ENCODE measurements around the gene RTN1.
A peak's percentile ranks its signal among the peaks of the same experiment; 100 is the strongest.

The RTN1 gene

DNA sequence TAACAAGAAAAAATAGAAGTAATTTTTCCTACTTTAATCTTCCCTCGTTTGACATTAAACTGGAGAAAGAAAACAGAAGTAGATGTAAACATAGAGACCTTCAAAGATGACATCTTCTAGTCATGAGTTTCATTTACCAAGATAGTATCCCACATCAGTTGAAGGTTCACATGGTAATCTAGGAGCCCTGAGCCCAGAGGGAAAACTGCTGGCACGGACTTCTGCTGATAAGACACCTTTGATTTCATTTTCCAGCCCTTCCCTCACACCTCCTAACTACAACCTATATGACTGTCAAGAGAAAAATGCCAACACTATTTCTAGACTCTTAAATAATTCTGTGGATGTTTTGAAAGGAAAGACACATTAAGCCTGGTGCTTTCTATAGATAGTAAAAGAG is 247.9 kb downstream of the RTN1 start:
- no peak for DNase-seq

DNA sequence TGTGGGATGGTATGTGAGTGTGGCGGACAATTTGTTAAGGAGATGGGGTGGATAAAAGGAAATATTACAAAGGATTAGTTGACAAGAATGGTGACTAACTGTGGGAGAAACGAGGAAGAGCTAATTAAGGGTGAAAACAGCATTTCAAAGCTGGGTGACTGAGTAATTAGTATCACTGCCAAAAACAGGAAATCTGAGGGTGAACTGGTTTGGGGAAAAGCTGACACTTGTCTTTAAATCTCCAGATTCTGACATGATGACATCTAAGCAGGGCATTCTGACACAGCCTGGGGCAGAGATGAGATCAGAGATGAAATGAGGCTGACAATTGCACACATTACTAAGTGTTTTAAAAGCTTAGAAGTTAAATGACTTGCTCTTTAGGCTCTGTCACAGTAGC is 251.5 kb downstream of the RTN1 start:
- DNase-seq: no peak

DNA sequence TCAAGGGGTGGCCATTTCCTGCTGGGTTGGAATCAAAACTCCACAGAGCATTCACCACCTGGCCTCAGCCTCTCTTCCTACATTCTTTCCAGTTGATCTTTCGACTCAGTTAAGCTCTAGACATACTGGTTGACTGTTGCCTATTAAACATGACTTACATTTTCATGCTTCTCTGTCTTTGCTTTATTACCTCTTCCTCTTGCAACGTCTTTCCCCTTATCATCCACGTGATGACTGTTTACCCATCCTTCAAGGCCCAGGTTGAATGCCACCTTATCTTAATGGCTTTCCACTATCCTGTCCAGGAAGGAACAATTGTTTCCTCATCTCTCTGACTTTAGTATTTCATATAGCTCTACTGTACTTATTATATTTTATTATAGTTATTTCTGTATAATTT is 269.5 kb downstream of the RTN1 start:
- no peak for DNase-seq

DNA sequence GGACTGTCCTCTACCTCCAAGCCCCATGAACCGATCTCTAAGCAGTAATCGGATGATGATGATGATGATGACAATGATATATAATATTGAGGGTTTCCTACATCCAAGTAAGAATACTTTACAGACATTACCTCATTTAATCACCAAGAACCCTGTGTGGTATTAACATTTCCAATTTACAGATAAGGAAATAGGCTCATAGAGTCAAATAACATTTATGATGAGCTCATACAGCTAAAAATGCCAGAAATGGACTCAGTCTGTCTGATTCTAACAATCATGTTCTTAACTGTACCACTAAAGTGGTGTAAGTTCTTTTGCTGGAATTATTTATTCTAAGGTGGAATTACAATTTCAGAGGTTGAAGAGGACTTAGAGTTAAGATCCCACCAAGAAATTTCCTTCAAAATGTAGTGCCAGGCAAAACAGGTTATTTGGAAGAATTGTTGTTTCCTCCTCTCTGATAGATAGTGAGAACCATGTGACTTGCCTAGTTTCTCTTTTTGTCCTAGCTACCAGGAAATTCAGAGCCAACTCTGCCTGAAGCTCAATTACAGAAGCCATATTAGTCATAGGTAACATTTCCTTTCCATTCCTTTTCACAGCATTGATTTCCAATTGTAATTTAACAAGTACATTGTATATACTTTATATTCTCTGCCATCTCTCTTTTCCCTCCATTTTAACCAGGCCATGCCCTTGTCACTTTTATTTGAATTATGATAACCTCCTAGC is 270.2 kb downstream of the RTN1 start:
- DNase-seq: no peak

DNA sequence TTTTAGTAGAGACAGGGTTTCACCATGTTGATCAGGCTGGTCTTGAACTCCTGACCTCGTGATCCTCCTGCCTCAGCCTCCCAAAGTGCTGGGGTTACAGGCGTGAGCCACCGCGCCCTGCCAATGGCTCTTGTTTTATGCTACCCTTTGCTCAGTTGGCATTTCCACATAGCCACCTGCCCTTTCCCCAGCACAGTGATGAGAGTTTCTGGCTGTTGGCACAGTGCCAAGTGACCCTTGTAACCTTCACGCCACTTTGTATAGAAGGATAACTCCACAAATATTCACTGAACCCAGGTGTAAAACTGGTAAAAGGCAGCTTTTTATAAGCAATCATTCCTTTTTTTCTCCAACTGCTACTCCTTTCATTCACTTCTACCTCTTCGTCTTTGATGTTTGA is 275.5 kb downstream of the RTN1 start:
- no peak for DNase-seq

DNA sequence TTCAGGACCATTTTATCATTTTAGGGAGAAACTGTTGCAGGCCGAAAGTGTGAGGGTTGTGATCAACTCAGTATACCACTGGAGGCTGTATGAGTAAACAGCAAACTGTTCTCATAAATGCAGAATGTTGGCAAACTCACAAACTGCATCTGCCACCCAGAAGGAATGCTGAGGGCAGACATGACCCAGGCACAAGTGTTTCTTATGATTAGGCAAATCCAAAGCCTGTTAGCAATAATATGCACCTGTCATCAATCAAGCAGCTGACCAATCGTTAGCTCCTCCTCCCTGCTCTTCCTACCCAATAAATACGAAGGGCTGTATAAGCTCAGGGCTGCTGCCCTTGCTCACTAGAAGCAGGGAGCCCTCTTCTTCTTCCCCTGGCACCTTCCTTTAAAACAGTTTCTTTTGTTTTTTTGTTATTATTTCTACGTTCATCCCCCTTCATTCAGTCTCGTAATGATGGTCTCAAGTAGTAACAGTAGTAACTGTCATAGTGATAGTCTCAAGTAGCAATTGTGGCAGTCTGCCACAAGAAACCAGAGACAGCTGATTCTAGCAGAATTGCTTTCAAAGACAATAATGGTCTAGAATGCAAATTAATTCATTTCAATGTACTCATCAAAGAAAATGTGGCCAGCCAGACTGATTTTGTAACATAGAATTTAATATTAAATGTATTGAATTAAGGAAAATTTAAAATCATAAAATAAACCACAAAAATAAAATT is 278.8 kb downstream of the RTN1 start:
- no peak for DNase-seq

DNA sequence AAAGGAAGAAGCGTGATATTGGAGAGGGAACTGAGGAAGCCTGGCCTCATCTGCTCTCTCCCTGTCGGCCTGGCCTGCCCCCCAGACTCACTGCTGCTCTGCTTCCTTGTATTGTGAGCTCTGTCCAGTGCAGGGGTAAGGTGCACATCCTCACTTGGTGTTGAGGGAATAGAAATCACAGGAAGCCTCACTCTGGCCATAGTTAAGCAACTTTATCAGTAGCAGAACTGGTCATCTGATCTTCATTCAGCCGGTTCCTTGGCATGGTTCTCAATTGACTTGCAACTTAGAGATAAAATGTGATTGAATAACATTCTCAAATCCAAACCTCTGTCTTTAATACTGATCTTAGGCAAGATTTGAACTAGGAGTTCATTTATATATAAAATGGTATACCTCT is 282.5 kb downstream of the RTN1 start:
- DNase-seq: no peak

DNA sequence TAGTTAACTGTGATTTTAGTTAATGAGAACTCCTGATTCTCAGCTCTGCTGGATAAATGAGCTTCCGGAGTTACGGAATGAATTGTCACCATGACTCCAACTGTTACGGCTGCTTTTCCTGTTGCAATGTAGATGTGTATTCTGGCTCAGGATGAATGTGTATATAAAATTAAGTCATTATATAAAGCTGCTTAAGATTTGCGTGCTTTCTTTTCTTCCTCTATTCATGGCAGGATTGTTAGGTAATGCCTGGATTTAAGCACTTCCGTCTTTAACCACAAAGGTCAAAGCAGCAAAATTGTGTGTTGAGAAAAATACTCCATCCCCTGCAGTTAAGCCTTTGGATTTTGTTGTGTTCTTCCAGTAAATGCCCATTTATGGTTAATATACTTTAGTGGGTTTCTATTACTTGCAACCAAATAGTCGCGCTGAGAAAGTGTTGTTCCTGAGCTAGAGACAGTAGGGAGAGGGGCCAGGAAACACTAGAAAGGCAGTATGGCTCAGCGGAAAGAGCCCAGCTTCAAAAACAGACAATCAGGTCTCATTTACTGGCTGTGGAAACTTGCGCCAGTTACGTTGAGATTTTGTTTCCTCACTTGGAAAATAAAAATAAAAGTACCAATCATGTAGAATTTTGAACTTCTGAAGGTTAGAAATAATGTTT is 284.6 kb downstream of the RTN1 start:
- no peak for DNase-seq

DNA sequence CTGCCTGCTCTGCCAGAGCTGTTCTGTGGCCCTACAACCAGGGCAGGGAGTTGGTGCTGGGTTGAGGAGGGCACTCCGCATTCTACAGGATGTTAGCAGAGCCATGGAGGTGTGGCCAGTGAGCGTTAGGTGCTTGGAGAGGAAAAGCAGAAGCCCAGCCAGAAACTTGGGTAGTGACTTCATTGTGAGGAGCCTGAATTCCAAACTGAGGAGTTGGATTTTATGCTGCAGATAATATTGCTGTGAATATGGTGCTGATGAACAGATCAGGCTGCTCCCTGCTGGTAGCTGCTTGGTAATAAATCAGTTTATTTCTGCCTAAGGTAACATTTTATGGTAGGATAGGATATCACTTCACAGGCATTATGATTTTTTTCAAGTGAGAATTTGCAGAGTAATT is 286.8 kb downstream of the RTN1 start:
- no peak for DNase-seq

DNA sequence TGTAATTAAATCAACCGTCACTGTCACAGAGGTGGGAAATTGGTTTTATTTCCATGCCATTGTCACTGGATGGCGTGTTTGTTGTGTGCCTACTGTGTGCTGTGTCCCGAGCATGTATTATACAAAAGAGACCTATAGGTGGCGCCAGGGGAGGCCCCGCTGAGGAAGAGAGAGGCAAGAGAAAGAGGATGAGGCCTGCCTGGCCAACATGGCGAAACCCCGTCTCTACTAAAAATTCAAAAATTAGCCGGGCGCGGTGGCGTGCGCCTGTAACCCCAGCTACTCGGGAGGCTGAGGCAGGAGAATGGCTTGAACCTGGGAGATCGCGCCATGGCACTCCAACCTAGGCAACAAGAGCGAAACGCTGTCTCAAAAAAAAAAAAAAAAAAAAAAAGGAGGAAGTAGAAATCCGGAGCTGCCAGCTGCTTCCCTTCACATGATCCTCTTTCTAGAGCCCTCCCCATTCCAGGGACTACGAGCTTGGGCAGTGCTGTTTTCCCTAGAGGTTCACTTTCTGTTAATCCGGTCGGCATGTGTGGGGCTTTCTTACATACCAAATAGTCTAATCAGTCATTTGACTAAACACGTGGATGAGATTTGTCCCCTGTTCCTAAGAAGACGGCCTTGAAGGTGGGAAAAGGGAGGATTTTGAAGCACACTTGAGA is 287.6 kb downstream of the RTN1 start:
- no peak for DNase-seq

DNA sequence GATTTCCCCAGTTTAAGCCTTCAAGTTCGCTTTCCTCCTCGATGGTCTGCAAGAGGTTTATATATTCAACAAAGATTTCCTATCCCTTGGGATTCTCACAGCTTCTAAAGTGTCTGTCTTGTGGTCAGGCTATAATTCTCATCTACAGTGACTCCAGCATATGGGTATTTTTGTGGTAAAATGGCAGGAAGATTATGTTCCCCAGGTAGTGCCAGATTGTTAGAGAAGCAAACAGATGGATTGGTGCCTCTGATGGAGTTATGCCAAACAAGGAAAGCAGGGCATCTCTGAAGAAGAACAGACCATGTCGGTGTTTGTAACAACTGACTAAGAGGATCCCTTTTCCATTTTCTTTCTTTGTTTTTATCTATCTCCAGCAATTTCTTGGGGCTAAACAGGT is 288.4 kb downstream of the RTN1 start:
- DNase-seq: no peak

DNA sequence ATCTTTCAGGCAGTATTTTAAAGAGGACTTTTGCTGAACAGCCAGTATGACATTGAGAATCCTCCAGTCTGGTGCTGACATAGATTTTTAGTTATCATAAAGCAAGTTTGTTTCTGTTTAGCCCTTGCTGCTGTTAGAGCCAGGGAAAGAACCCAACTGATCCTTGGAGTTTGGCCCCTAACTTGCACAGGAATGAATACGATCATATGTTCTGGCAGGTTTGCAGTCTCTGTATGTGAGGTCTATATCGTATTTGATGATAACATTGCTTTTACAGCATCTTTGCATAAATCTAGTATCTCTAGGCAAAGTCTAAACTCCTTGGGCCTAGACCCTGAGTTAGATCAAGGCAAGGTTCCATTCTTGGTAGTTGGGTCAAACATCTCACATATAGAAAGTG is 289.7 kb downstream of the RTN1 start:
- DNase-seq: no peak

DNA sequence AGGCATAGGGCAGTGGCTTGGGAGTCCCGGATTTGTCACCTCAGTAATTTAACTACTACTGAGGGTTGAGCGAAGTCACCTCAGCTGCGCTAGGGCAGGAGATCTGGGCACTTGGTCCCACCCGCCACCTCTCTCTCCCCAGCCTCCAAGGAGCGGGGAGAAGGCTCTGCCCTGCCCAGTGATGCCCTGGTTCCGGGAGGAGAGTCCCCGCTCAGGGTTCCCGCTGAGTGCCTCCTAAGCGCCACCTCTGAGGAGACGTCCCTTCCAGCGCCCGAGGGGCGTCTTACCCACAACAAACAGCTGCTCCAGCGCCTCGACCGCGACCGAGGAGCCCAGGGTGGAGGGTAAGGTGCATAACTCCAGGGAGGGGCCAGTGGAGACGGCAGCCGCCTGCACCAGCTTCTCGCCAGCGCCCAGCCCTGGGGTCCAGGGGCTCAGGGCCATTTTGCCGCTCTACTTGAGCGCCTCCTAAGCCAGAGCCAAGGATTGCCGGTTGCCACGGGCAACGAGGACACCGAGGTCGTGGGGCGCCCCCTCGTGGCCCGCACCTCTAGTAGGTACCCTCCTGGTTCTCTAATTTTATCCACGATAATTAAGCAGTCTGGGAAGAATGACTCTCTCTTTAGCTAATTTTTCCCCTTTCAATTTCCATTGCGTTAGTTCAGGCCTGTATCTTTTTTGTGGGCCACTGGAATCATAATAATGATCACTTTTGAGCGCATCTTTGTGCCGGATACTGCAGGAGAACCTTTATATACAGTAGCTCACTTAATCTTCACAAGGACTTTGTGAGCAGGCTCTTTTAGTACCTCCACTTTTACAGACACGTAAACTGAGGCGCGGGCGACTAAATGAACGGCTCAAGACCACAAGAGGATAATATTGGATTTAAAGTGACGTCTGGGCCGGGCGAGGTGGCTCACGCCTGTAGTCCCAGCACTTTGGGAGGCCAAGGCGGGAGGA is 294.0 kb downstream of the RTN1 start, which contains the start of gene CCDC175:
Gene CCDC175, minus strand, starts transcription at position 481 of the 963 bp plus-strand sequence. Its CDS starts 37 bp downstream, at position 444.
- peak; percentile 60 for DNase-seq

DNA sequence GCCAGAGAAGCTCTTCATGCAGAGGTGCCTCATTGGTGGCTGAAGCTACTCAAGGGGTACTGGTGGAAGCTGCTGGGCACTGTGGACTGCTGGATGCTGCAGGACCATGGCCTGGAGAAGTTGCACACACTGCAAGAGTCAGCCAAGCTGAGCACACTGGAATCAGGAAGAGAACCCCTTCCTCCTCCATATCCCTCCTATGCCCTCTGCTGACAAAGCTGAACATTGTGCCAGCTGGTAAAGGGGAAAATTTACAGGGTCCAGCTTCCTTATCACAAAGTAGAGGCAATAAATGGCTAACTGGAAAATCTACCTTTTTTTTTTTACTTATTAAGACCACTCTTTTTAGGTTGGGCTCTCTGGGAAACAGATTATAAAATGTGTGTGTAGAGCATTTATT is 300.5 kb downstream of the RTN1 start:
- no peak for DNase-seq

DNA sequence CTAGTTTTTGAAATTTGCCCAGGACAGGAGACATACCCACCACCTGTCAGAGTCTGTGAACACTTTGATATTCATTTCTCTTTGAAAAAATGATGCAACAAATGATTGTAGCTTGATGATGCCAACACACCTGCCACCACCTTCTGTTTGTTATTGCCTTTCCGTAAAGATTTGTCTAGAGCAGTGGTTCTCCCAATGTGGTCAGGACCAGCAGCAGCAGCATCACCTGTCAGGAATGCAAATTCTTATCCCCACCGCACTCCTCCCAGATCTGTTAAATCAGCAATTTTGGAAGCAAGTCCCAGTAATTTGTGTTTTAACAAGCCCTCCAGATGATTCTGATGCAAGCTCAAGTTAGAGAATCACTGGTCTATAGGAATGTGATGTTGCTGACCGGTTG is 303.9 kb downstream of the RTN1 start:
- no peak for DNase-seq

DNA sequence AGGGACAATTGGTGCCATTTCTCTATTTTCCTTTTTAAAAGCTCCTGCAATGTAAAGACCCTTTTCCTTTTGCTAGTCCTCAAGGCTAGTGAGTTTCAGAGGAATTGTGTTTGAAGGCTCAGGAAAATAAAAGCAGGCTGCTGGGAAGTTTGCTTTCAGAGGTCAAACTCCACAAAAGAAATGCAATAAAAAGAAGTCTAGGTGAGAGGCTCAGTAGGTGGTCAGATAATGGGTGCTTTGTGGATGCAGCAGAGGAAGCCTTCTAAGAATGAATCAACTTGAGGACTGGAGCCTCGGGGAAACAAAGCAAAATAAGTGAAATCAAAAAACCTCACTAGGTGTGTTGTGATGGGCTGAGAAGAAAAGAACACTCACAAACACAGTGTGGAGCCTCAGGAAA is 304.3 kb downstream of the RTN1 start:
- no peak for DNase-seq

DNA sequence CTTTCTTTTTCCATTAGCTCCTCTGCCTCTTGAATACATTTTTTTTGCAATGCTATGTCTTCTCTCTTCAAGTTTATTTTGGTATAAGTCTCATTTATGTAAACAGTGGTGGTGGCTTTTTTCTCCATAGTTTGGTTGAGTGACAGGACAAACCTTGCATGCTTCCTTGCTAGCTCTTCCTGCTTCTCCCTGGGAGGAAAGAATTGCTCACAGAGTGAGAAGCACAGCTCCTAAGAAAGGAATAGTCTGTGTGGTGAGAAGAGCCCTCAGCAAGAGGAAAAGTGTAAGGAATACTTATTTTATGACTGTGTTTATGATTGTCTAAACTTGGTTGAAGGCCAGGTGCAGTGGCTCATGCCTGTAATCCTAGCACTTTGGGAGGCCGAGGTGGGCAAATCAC is 305.5 kb downstream of the RTN1 start:
- no peak for DNase-seq

DNA sequence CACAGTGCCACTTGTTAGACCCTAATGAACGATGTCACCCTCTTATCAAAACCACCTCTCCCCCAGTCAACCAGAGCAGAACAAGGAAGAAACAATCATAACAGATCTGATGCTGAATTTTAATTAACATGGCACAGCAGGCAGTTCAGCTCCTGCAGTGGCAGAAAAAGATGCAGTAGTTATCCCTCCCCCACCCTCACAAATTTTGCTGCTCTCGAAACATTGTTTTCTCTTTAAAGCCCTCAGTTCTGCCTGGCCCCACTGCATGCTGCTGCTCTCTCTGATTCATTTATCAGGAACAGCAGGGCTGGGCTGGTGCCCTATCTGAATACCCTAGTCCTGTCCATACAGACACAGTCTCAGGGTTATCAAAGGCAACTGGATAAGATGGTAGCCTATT is 306.2 kb downstream of the RTN1 start:
- no peak for DNase-seq

DNA sequence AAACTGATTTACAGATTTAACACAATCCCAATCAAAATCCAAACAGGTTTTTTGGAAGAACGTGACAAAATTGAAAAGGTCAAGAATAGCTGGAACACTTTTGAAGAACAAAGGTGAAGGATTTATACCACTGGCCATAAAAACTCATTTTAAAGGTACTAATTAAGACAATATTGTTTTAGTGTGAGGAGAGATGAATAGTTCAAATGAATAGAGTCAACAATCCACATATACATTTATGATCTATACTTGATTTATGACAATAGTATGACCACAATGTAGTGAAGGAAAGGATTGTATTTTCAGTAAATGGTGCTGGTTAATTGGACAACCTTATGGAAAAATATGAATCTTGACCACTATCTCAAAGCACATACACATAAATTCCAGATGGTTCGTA is 323.3 kb downstream of the RTN1 start:
- DNase-seq: no peak
